ENCODE data around the gene ANKRD13A. TPM values are rescaled to one million over a fixed set of nuclear protein-coding genes. Genes with fewer than 3 reads are reported as not detected.

Gene ANKRD13A
- total and polyA plus RNA-seq, 2 experiments from 2014 or later, result 5.7 to 25.6 TPM

DNA sequence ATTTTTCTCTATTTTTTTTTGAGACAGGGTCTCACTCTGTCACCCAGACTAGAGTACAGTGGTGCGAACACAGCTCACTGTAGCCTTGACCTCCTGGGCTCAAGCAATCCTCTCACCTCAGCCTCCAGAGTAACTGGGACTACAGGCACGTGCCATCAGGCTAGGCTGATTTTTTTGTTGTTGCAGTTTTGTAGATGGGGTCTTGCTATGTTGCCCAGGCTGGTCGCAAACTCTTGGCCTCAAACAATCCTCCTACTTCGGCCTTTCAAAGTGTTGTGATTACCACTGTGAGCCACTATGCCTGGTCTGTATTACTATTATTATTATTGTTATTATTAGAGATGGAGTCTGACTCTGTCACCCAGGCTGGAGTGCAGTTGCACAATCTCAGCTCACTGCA is 26.4 kb upstream of the ANKRD13A start:
- no peak for TF ChIP-seq ZNF114 (CRISPR knock-in tag; IDR thresholded peaks at IDR 0.05)
- TF ChIP-seq, protein P1, sequence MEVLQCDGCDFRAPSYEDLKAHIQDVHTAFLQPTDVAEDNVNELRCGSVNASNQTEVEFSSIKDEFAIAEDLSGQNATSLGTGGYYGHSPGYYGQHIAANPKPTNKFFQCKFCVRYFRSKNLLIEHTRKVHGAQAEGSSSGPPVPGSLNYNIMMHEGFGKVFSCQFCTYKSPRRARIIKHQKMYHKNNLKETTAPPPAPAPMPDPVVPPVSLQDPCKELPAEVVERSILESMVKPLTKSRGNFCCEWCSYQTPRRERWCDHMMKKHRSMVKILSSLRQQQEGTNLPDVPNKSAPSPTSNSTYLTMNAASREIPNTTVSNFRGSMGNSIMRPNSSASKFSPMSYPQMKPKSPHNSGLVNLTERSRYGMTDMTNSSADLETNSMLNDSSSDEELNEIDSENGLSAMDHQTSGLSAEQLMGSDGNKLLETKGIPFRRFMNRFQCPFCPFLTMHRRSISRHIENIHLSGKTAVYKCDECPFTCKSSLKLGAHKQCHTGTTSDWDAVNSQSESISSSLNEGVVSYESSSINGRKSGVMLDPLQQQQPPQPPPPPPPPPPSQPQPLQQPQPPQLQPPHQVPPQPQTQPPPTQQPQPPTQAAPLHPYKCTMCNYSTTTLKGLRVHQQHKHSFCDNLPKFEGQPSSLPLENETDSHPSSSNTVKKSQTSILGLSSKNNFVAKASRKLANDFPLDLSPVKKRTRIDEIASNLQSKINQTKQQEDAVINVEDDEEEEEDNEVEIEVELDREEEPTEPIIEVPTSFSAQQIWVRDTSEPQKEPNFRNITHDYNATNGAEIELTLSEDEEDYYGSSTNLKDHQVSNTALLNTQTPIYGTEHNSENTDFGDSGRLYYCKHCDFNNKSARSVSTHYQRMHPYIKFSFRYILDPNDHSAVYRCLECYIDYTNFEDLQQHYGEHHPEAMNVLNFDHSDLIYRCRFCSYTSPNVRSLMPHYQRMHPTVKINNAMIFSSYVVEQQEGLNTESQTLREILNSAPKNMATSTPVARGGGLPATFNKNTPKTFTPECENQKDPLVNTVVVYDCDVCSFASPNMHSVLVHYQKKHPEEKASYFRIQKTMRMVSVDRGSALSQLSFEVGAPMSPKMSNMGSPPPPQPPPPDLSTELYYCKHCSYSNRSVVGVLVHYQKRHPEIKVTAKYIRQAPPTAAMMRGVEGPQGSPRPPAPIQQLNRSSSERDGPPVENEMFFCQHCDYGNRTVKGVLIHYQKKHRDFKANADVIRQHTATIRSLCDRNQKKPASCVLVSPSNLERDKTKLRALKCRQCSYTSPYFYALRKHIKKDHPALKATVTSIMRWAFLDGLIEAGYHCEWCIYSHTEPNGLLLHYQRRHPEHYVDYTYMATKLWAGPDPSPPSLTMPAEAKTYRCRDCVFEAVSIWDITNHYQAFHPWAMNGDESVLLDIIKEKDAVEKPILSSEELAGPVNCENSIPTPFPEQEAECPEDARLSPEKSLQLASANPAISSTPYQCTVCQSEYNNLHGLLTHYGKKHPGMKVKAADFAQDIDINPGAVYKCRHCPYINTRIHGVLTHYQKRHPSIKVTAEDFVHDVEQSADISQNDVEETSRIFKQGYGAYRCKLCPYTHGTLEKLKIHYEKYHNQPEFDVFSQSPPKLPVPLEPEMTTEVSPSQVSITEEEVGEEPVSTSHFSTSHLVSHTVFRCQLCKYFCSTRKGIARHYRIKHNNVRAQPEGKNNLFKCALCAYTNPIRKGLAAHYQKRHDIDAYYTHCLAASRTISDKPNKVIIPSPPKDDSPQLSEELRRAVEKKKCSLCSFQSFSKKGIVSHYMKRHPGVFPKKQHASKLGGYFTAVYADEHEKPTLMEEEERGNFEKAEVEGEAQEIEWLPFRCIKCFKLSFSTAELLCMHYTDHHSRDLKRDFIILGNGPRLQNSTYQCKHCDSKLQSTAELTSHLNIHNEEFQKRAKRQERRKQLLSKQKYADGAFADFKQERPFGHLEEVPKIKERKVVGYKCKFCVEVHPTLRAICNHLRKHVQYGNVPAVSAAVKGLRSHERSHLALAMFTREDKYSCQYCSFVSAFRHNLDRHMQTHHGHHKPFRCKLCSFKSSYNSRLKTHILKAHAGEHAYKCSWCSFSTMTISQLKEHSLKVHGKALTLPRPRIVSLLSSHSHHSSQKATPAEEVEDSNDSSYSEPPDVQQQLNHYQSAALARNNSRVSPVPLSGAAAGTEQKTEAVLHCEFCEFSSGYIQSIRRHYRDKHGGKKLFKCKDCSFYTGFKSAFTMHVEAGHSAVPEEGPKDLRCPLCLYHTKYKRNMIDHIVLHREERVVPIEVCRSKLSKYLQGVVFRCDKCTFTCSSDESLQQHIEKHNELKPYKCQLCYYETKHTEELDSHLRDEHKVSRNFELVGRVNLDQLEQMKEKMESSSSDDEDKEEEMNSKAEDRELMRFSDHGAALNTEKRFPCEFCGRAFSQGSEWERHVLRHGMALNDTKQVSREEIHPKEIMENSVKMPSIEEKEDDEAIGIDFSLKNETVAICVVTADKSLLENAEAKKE (CRISPR knock-in tag; IDR thresholded peaks at IDR 0.05), result no peak
- no peak for TF ChIP-seq POLR2AphosphoS5 (IDR thresholded peaks at IDR 0.05; ENCODE audit: low read depth)
- no peak for TF ChIP-seq EZH2 (IDR thresholded peaks at IDR 0.05; ENCODE audit: low read depth, unreplicated experiment)
- TF ChIP-seq JUNB (IDR thresholded peaks at IDR 0.05; ENCODE audit: unreplicated experiment), result no peak
- TF ChIP-seq STAT1 (IDR thresholded peaks at IDR 0.05; ENCODE audit: unreplicated experiment), result no peak
- TF ChIP-seq, protein P2, sequence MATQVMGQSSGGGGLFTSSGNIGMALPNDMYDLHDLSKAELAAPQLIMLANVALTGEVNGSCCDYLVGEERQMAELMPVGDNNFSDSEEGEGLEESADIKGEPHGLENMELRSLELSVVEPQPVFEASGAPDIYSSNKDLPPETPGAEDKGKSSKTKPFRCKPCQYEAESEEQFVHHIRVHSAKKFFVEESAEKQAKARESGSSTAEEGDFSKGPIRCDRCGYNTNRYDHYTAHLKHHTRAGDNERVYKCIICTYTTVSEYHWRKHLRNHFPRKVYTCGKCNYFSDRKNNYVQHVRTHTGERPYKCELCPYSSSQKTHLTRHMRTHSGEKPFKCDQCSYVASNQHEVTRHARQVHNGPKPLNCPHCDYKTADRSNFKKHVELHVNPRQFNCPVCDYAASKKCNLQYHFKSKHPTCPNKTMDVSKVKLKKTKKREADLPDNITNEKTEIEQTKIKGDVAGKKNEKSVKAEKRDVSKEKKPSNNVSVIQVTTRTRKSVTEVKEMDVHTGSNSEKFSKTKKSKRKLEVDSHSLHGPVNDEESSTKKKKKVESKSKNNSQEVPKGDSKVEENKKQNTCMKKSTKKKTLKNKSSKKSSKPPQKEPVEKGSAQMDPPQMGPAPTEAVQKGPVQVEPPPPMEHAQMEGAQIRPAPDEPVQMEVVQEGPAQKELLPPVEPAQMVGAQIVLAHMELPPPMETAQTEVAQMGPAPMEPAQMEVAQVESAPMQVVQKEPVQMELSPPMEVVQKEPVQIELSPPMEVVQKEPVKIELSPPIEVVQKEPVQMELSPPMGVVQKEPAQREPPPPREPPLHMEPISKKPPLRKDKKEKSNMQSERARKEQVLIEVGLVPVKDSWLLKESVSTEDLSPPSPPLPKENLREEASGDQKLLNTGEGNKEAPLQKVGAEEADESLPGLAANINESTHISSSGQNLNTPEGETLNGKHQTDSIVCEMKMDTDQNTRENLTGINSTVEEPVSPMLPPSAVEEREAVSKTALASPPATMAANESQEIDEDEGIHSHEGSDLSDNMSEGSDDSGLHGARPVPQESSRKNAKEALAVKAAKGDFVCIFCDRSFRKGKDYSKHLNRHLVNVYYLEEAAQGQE (IDR thresholded peaks at IDR 0.05; ENCODE audit: unreplicated experiment), result no peak
- TF ChIP-seq, protein P3, sequence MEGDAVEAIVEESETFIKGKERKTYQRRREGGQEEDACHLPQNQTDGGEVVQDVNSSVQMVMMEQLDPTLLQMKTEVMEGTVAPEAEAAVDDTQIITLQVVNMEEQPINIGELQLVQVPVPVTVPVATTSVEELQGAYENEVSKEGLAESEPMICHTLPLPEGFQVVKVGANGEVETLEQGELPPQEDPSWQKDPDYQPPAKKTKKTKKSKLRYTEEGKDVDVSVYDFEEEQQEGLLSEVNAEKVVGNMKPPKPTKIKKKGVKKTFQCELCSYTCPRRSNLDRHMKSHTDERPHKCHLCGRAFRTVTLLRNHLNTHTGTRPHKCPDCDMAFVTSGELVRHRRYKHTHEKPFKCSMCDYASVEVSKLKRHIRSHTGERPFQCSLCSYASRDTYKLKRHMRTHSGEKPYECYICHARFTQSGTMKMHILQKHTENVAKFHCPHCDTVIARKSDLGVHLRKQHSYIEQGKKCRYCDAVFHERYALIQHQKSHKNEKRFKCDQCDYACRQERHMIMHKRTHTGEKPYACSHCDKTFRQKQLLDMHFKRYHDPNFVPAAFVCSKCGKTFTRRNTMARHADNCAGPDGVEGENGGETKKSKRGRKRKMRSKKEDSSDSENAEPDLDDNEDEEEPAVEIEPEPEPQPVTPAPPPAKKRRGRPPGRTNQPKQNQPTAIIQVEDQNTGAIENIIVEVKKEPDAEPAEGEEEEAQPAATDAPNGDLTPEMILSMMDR (conservative IDR thresholded peaks at IDR 0.05; ENCODE audit: low read depth in 2 of 2), result no peak
- TF ChIP-seq EZH2phosphoT487 (IDR thresholded peaks at IDR 0.05; ENCODE audit: unreplicated experiment), result no peak
- TF ChIP-seq ZNF331 (CRISPR knock-in tag; IDR thresholded peaks at IDR 0.05; ENCODE audit: low read depth), result no peak
- TF ChIP-seq NANOG (IDR thresholded peaks at IDR 0.05; ENCODE audit: borderline replicate concordance), result no peak
- TF ChIP-seq CREB1 (CRISPR knock-in tag; IDR thresholded peaks at IDR 0.05; ENCODE audit: low read depth), result no peak
- TF ChIP-seq, protein P4, sequence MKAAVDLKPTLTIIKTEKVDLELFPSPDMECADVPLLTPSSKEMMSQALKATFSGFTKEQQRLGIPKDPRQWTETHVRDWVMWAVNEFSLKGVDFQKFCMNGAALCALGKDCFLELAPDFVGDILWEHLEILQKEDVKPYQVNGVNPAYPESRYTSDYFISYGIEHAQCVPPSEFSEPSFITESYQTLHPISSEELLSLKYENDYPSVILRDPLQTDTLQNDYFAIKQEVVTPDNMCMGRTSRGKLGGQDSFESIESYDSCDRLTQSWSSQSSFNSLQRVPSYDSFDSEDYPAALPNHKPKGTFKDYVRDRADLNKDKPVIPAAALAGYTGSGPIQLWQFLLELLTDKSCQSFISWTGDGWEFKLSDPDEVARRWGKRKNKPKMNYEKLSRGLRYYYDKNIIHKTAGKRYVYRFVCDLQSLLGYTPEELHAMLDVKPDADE (IDR thresholded peaks at IDR 0.05), result no peak
- H4K20me1 ChIP-seq (replicated peaks; ENCODE audit: insufficient read depth), result no peaks in the 10 kb centered on the region; the same call in 1 of the 2 replicates
- Mint-ChIP-seq H3K4me1 (peaks cover under 1% of the 10 kb centered on the region; the same call in 2 of the 3 replicates), H3K36me3 (ENCODE audit: low read depth) (peaks cover 17% of the 10 kb centered on the region), H3K9me3 (no peaks in the 10 kb centered on the region), H3K27ac (no peak overlapping the region), H3K4me3 (no peak overlapping the region), H3K27me3 (ENCODE audit: insufficient read depth, low read depth, poor library complexity) (no peaks in the 10 kb centered on the region)
- no peaks in the 10 kb centered on the region for H3K9me2 ChIP-seq (ENCODE audit: insufficient read depth)
- H3K27ac ChIP-seq (ENCODE audit: low read depth), result no peak overlapping the region
- H3K4me2 ChIP-seq, result no peak overlapping the region
- no peak overlapping the region for H3K4me3 ChIP-seq
- H3K27me3 ChIP-seq (ENCODE audit: insufficient read depth), result no peaks in the 10 kb centered on the region
- H3K4me1 ChIP-seq (ENCODE audit: insufficient read depth), result no peaks in the 10 kb centered on the region
- DNase-seq (ENCODE audit: low spot score), result no peak
- H3K36me3 ChIP-seq (ENCODE audit: insufficient read depth), result peaks cover 4% of the 10 kb centered on the region
- ATAC-seq, result no peak
- H3F3A ChIP-seq (replicated peaks; ENCODE audit: low read depth), result no peaks in the 10 kb centered on the region
- H3K79me2 ChIP-seq (replicated peaks; ENCODE audit: insufficient read depth), result no peaks in the 10 kb centered on the region
- H2AFZ ChIP-seq, result no peak overlapping the region

All from GM23338 (cell line).